ENCODE results near the gene ALB. TPM values are rescaled to one million over a fixed set of nuclear protein-coding genes. Genes with fewer than 3 reads are reported as not detected.
"Not testable (repeated sequence)": the region's sequence is repeated elsewhere in the genome, so short reads cannot be mapped to it uniquely, and the experiment has no call there.

The ALB gene
- not detected for total RNA-seq

DNA sequence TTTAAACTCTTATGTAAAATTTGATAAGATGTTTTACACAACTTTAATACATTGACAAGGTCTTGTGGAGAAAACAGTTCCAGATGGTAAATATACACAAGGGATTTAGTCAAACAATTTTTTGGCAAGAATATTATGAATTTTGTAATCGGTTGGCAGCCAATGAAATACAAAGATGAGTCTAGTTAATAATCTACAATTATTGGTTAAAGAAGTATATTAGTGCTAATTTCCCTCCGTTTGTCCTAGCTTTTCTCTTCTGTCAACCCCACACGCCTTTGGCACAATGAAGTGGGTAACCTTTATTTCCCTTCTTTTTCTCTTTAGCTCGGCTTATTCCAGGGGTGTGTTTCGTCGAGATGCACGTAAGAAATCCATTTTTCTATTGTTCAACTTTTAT is at the start of gene ALB:
TSS of gene ALB (plus strand) at position 246 of the 400 bp plus-strand sequence. CDS start at position 287, 41 bp downstream.
- H3K9me3 Mint-ChIP-seq = no peaks in the 10 kb centered on the region
- no peak within 1 kb of the TSS for H3K27ac Mint-ChIP-seq
- H3K4me3 Mint-ChIP-seq = no peak within 1 kb of the TSS
- ChIA-PET CTCF (no interaction called here), POLR2A (no interaction called here)
- TF ChIP-seq, protein P1, sequence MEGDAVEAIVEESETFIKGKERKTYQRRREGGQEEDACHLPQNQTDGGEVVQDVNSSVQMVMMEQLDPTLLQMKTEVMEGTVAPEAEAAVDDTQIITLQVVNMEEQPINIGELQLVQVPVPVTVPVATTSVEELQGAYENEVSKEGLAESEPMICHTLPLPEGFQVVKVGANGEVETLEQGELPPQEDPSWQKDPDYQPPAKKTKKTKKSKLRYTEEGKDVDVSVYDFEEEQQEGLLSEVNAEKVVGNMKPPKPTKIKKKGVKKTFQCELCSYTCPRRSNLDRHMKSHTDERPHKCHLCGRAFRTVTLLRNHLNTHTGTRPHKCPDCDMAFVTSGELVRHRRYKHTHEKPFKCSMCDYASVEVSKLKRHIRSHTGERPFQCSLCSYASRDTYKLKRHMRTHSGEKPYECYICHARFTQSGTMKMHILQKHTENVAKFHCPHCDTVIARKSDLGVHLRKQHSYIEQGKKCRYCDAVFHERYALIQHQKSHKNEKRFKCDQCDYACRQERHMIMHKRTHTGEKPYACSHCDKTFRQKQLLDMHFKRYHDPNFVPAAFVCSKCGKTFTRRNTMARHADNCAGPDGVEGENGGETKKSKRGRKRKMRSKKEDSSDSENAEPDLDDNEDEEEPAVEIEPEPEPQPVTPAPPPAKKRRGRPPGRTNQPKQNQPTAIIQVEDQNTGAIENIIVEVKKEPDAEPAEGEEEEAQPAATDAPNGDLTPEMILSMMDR (IDR thresholded peaks at IDR 0.05) = no peak
- DNase-seq (no peak), ATAC-seq (no peak)
- intact Hi-C loops (cut with micrococcal nuclease) = no loop called here
- H3K27me3 Mint-ChIP-seq = no peaks in the 10 kb centered on the region
- no peaks in the 10 kb centered on the region for H3K36me3 Mint-ChIP-seq (ENCODE audit: low read depth)
- H3K4me1 Mint-ChIP-seq (ENCODE audit: low read depth) = no peaks in the 10 kb centered on the region

DNA sequence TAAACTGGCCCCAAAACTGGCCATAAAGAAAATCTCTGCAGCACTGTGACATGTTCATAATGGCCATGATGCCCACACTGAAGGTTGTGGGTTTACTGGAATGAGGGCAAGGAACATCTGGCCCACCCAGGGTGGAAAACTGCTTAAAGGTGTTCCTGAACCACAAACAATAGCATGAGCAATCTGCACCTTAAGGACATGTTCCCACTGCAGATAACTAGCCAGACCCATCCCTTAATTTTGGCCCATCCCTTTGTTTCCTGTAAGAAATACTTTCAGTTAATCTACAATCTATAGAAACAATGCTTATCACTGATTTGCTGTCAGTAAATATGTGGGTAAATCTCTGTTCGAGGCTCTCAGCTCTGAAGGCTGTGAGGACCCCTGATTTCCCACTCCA is 46.9 kb upstream of the ALB start:
- H3K27me3 Mint-ChIP-seq; intact Hi-C loops (cut with micrococcal nuclease); H3K27ac Mint-ChIP-seq; H3K4me1 Mint-ChIP-seq (ENCODE audit: low read depth); H3K36me3 Mint-ChIP-seq (ENCODE audit: low read depth); ATAC-seq; POLR2A ChIA-PET; DNase-seq; H3K4me3 Mint-ChIP-seq: not testable (repeated sequence)
- peaks cover 15% of the 10 kb centered on the region for H3K9me3 Mint-ChIP-seq
- CTCF ChIA-PET = interaction anchor here (1.5 kb wide), 1 partner anchor 10 kb away, joined by 4 read pairs; no protein-coding TSS in a partner anchor

DNA sequence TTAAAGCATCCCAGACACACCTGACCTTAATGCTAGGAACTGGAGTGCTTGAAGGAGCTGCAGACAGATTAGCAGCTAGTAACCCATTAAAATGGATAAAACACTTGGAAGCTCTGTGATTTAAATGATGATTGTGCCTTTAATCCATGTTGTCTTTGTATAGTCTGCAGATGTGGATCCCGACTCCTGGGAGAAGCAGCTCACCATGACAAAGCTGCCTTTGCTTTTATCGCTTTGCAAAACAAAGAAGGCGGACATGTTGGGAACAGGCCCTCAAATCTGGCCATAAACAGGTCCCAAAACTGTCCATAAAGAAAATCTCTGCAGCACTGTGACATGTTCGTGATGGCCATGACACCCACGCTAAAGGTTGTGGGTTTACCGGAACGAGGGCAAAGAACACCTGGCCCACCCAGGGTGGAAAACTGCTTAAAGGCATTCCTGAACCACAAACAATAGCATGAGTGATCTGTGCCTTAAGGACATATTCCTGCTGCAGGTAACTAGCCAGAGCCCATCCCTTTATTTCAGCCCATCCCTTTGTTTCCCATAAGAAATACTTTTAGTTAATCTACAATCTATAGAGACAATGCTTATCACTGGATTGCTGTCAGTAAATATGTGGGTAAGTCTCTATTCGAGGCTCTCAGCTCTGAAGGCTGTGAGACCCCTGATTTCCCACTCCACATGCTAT is 34.4 kb upstream of the ALB start:
- H3K36me3 Mint-ChIP-seq (ENCODE audit: low read depth); POLR2A ChIA-PET; DNase-seq; ATAC-seq; H3K27ac Mint-ChIP-seq; CTCF ChIA-PET; H3K27me3 Mint-ChIP-seq; H3K9me3 Mint-ChIP-seq; H3K4me3 Mint-ChIP-seq; H3K4me1 Mint-ChIP-seq (ENCODE audit: low read depth): not testable (repeated sequence)
- intact Hi-C loops (cut with micrococcal nuclease) = loop anchor here (5.0 kb wide), 1 partner anchor 227 kb away; no protein-coding TSS in a partner anchor

DNA sequence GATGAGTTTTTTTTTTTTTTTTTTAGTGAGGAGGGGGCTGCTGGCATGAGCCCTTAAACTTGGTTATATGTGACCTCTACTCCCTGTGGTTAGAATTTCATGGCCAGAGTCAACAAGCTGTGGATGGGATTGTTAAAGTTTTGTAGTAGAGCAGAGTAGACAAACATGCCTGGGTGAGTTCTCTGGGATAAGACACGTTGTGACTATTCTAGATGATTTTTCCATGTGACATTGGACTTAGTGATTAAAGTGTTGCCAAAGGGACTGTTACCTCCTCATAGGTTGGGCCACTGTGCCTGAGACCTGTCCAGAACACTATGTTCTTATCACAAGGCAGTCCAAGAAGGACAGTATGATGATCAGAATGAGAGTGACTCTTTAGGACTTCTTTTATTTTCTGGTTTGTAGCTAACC is 28.8 kb upstream of the ALB start:
- intact Hi-C loops (cut with micrococcal nuclease) = no loop called here
- CTCF ChIA-PET = no interaction called here

DNA sequence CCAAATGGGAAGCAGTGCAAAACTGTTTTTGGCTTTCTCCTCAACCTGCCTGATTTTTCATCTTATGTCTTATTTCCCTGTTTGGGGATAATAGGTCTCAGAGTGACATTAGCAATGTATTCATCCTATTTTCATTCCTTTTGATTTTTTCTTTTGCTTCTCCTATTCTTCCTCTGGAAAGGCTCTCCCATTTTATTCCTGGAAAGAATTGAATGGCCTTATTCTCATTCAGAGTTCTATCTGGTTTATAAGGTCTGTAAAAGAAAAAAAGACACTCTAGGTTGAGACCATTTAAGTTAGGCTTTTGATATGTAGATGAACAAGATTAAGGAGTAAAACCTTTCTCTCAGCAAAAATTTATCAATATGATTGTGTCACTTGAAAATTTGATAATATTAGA is 27.8 kb upstream of the ALB start:
- ChIA-PET CTCF (no interaction called here), POLR2A (no interaction called here)
- Mint-ChIP-seq H3K4me1 (ENCODE audit: low read depth) (no peaks in the 10 kb centered on the region), H3K36me3 (ENCODE audit: low read depth) (no peaks in the 10 kb centered on the region), H3K27me3 (peaks cover 3% of the 10 kb centered on the region), H3K4me3 (no peak overlapping the region), H3K27ac (no peak overlapping the region), H3K9me3 (no peaks in the 10 kb centered on the region)
- intact Hi-C loops (cut with micrococcal nuclease) = no loop called here
- TF ChIP-seq, protein P1 (IDR thresholded peaks at IDR 0.05) = no peak
- ATAC-seq (no peak), DNase-seq (no peak)

More for the DNA sequence above, 28.8 kb upstream of the ALB start:
- Mint-ChIP-seq H3K4me1 (ENCODE audit: low read depth) (no peaks in the 10 kb centered on the region), H3K27ac (no peak overlapping the region), H3K36me3 (ENCODE audit: low read depth) (no peaks in the 10 kb centered on the region), H3K27me3 (peaks cover 4% of the 10 kb centered on the region), H3K4me3 (no peak overlapping the region), H3K9me3 (peaks cover 2% of the 10 kb centered on the region)
- TF ChIP-seq, protein P1 (IDR thresholded peaks at IDR 0.05) = no peak
- no peak for DNase-seq
- POLR2A ChIA-PET = no interaction called here
- no peak for ATAC-seq

DNA sequence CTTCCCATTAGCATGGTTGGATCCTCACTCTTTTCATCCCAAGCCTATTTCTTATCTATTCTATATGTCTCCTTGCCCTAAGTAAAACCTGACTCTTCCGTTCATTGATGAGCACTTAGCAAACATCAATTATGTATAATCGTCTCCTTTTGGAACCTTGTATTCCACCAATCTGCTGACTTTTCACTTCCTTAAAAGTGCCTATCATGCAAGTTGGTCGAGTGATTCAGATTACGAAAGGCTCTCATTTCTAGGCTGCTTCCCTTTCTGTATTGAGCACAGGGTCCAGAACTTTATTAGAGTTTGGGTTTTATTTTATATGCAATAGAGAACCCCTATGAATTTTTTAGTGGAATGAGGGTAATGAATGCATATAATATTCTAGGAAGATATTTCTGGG is 27.1 kb upstream of the ALB start:
- Mint-ChIP-seq H3K27ac (no peak overlapping the region), H3K4me1 (ENCODE audit: low read depth) (no peaks in the 10 kb centered on the region), H3K4me3 (no peak overlapping the region), H3K36me3 (ENCODE audit: low read depth) (no peaks in the 10 kb centered on the region), H3K9me3 (no peaks in the 10 kb centered on the region), H3K27me3 (peaks cover 3% of the 10 kb centered on the region)
- DNase-seq (no peak), ATAC-seq (no peak)
- intact Hi-C loops (cut with micrococcal nuclease) = no loop called here
- TF ChIP-seq, protein P1 (IDR thresholded peaks at IDR 0.05) = no peak
- ChIA-PET POLR2A (no interaction called here), CTCF (no interaction called here)

All from activated CD8-positive, alpha-beta T cell treated with anti-CD3 and anti-CD28 coated beads for 36 hours (primary cell).